ENCODE data around the gene AIP.
A peak's percentile ranks its signal among the peaks of the same experiment; 100 is the strongest.
"Not testable (repeated sequence)": the region's sequence is repeated elsewhere in the genome, so short reads cannot be mapped to it uniquely, and the experiment has no call there.

AIP gene

GRCh38 chr11:67469508-67469811 is 13.4 kb upstream of the AIP start:
- DNase-seq: no peak

GRCh38 chr11:67470337-67471002 is 12.4 kb upstream of the AIP start:
- no peak for DNase-seq

- DNase-seq: no peak
These were observed 9.9 kb upstream of the AIP start for GRCh38 chr11:67472882-67473281.

- not testable (repeated sequence) for DNase-seq
These were observed 6.1 kb upstream of the AIP start for GRCh38 chr11:67476692-67477091.

- not testable (repeated sequence) for DNase-seq
These were observed 5.3 kb upstream of the AIP start for GRCh38 chr11:67477344-67478050.

GRCh38 chr11:67482275-67482826 is 475 bp upstream of the AIP start:
- no peak for DNase-seq

GRCh38 chr11:67483831-67484665 is 1.2 kb downstream of the AIP start:
- DNase-seq: peak; percentile 37 to 88 (median 69)

GRCh38 chr11:67484847-67485311 is 2.1 kb downstream of the AIP start:
- DNase-seq: peak; percentile 28 to 66 (median 47)

GRCh38 chr11:67485873-67486361 is 3.1 kb downstream of the AIP start:
- peak in 3 of 6 experiments; percentile 18 to 31 (median 19) for DNase-seq

- no peak for DNase-seq
These were observed 3.8 kb downstream of the AIP start for GRCh38 chr11:67486481-67487195.

GRCh38 chr11:67489203-67489884 is 6.5 kb downstream of the AIP start:
- DNase-seq: no peak

- DNase-seq: no peak
These were observed 7.3 kb downstream of the AIP start for GRCh38 chr11:67489885-67490726.

GRCh38 chr11:67490727-67491065 is 7.9 kb downstream of the AIP start:
- DNase-seq: no peak

GRCh38 chr11:67491276-67492068 is 8.6 kb downstream of the AIP start:
- no peak for DNase-seq

GRCh38 chr11:67492069-67492727 is 9.4 kb downstream of the AIP start:
- DNase-seq: no peak

- peak in 1 of 6 experiments; percentile 14 for DNase-seq
These were observed 10.1 kb downstream of the AIP start for GRCh38 chr11:67492801-67493547.

- no peak for DNase-seq
These were observed 10.9 kb downstream of the AIP start for GRCh38 chr11:67493548-67494370.

Measured in stimulated activated naive CD4-positive, alpha-beta T cell (primary cell).